Loucy (cell line): ENCODE results near the gene SDE2.
"Not testable (repeated sequence)": the region's sequence is repeated elsewhere in the genome, so short reads cannot be mapped to it uniquely, and the experiment has no call there.

Experiments used
- H2AFZ ChIP-seq: fragments of 200-600 bp; sonication (generic); 2 replicates; pipeline ENCODE4 v1.6.0; 2016; ENCODE audit warnings: antibody characterized with exemption, mild to moderate bottlenecking, low read length, moderate library complexity
- H3F3A ChIP-seq: fragments of 200-600 bp; 2 replicates; pipeline ENCODE4 v1.6.0; 2016; ENCODE audit warnings: antibody characterized with exemption, low read depth, mild to moderate bottlenecking
- H3K27me3 ChIP-seq: fragments of 200-600 bp; sonication (generic); 2 replicates; pipeline ENCODE4 v1.6.1; 2014; ENCODE audit warnings: low read length, mild to moderate bottlenecking; ENCODE audit not compliant: insufficient read depth, poor library complexity, severe bottlenecking
- H3K36me3 ChIP-seq: fragments of 200-600 bp; sonication (generic); 2 replicates; pipeline ENCODE4 v1.6.1; 2016; ENCODE audit warnings: low read length; ENCODE audit not compliant: insufficient read depth
- H3K4me1 ChIP-seq: fragments of 200-600 bp; sonication (generic); 2 replicates; pipeline ENCODE4 v1.5.1; 2014; ENCODE audit warnings: low read length, mild to moderate bottlenecking; ENCODE audit not compliant: insufficient read depth, poor library complexity, severe bottlenecking
- H3K4me2 ChIP-seq: fragments of 200-600 bp; sonication (generic); 2 replicates; pipeline ENCODE4 v1.6.0; 2014; ENCODE audit warnings: antibody characterized with exemption, low read length, low read depth, mild to moderate bottlenecking; ENCODE audit not compliant: poor library complexity, severe bottlenecking
- H3K4me3 ChIP-seq: fragments of 200-600 bp; sonication (generic); 2 replicates; pipeline ENCODE4 v1.5.1; 2014; ENCODE audit warnings: low read length, mild to moderate bottlenecking, mixed read lengths; ENCODE audit not compliant: poor library complexity, severe bottlenecking
- H3K79me2 ChIP-seq: fragments of 200-600 bp; sonication (generic); 2 replicates; pipeline ENCODE4 v1.6.1; 2014; ENCODE audit warnings: low read length; ENCODE audit not compliant: insufficient read depth
- H3K9ac ChIP-seq: fragments of 200-600 bp; sonication (generic); 2 replicates; pipeline ENCODE4 v1.6.0; 2014; ENCODE audit warnings: mild to moderate bottlenecking, low read depth, low read length, moderate library complexity; ENCODE audit not compliant: poor library complexity, severe bottlenecking
- H3K9me2 ChIP-seq: fragments of 200-600 bp; sonication (generic); replicated peaks from 2 replicates; pipeline ENCODE4 v1.6.1; 2016; ENCODE audit warnings: low read depth, low read length, mixed read lengths
- H3K9me3 ChIP-seq: fragments of 200-600 bp; sonication (generic); 2 replicates; pipeline ENCODE4 v1.6.1; 2014; ENCODE audit warnings: mild to moderate bottlenecking, antibody characterized with exemption, low read length, low read depth; ENCODE audit not compliant: insufficient read depth
- H4K20me1 ChIP-seq: fragments of 200-600 bp; sonication (generic); 2 replicates; pipeline ENCODE4 v1.6.0; 2014; ENCODE audit warnings: antibody characterized with exemption, low read length, mild to moderate bottlenecking; ENCODE audit not compliant: insufficient read depth, poor library complexity, severe bottlenecking
- CTCF ChIP-seq: fragments of 200-600 bp; sonication (generic); conservative IDR thresholded peaks from 2 replicates; pipeline ENCODE4 v1.5.1; 2014; ENCODE audit warnings: mild to moderate bottlenecking, antibody characterized with exemption, low read length
- EZH2phosphoT487 ChIP-seq: fragments of 200-600 bp; IDR thresholded peaks from 2 replicates; pipeline ENCODE4 v1.6.1; 2018; ENCODE audit warnings: antibody characterized with exemption, mild to moderate bottlenecking, moderate library complexity, borderline replicate concordance

SDE2 gene

DNA sequence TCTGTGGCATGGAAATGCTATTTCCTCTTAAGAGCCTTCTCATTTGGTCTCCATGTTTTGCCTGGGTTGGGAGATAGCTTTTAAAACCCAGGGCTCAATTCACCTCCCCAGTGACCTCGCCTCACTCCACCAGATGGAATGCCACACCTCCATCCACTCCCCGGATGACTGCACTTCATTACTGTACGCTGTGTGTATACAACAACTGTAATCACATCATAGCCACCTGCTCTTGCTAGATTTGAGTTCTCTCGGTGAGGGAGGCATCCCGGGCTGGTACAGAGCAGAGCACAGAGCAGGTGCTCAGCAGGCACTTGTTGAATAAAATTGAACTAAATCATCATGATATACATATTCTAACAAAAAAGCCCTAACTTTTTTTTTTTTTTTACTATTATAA is 26.0 kb downstream of the SDE2 start:
- H3K9me3 ChIP-seq: no peaks in the 10 kb centered on the region
- no peaks in the 10 kb centered on the region for H3K9me2 ChIP-seq
- H4K20me1 ChIP-seq: no peaks in the 10 kb centered on the region
- H3K4me1 ChIP-seq: peaks cover 7% of the 10 kb centered on the region
- no peaks in the 10 kb centered on the region for H3K36me3 ChIP-seq
- H2AFZ ChIP-seq: no peak overlapping the region
- no peaks in the 10 kb centered on the region for H3K27me3 ChIP-seq
- no peaks in the 10 kb centered on the region for H3K79me2 ChIP-seq
- no peak overlapping the region for H3K4me2 ChIP-seq
- no peaks in the 10 kb centered on the region for H3F3A ChIP-seq
- TF ChIP-seq EZH2phosphoT487: no peak
- no peak for TF ChIP-seq CTCF
- H3K9ac ChIP-seq: no peak overlapping the region
- no peak overlapping the region for H3K4me3 ChIP-seq

- Histone ChIP-seq H3K9me2 (no peaks in the 10 kb centered on the region), H3K9me3 (no peaks in the 10 kb centered on the region), H4K20me1 (no peaks in the 10 kb centered on the region), H3K79me2 (no peaks in the 10 kb centered on the region), H3K4me1 (peaks cover under 1% of the 10 kb centered on the region), H3F3A (no peaks in the 10 kb centered on the region), H3K27me3 (no peaks in the 10 kb centered on the region), H3K4me2 (no peak overlapping the region), H2AFZ (no peak overlapping the region), H3K4me3 (no peak overlapping the region), H3K9ac (no peak overlapping the region), H3K36me3 (no peaks in the 10 kb centered on the region)
- TF ChIP-seq EZH2phosphoT487: no peak
- TF ChIP-seq CTCF: no peak
Observed at GRCh38 chr1:225972344-225973152, 26.6 kb downstream of the SDE2 start.

- H3K9ac ChIP-seq, H3K4me2 ChIP-seq, H3K79me2 ChIP-seq, H2AFZ ChIP-seq, H3K36me3 ChIP-seq, H3K27me3 ChIP-seq, H3K9me3 ChIP-seq, H4K20me1 ChIP-seq, H3K9me2 ChIP-seq, H3K4me3 ChIP-seq, H3F3A ChIP-seq, H3K4me1 ChIP-seq: not testable (repeated sequence)
Observed at GRCh38 chr1:225970592-225971157, 28.5 kb downstream of the SDE2 start.

DNA sequence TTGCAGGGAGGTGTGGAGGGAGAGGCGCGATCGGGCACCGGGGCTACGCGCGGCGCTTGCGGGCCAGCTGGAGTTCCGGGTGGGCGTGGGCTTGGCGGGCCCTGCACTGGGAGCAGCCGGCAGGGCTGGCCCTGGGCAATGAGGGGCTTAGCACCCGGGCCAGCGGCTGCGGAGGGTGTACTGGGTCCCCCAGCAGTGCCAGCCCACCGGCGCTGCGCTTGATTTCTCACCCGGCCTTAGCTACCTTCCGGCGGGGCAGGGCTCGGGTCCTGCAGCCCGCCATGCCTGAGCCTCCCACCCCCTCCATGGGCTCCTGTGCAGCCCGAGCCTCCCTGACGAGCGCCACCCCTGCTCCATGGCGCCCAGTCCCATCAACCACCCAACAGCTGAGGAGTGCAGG is 29.4 kb downstream of the SDE2 start:
- H3K9ac ChIP-seq, H3K4me3 ChIP-seq, H2AFZ ChIP-seq, H3K36me3 ChIP-seq, H3F3A ChIP-seq, H3K4me2 ChIP-seq, H4K20me1 ChIP-seq, H3K27me3 ChIP-seq, H3K4me1 ChIP-seq, H3K9me3 ChIP-seq, H3K9me2 ChIP-seq, H3K79me2 ChIP-seq: not testable (repeated sequence)
